ENCODE measurements around the gene ZBTB40.

Gene ZBTB40

GRCh38 chr1:22472596-22472995 lies 20.9 kb downstream of the ZBTB40 start:
- no peak for DNase-seq

DNA sequence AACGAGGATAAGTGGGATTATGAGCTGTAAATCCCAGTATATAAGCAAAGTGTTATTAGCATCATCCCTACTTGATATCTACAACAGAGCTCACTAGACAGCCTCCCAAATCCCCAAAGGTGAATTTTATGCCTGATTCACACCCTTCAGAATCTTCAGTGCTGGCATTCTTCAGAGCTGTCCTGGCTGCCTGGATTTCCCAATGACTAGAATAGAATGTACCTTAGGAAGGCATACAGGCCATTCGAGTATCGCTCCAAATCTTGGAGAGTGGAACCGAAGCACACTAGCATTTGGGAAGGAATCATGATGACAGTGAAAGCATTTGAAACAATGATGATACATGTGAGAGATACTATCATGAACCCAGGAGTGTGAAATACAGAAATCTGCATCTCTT lies 22.3 kb downstream of the ZBTB40 start:
- DNase-seq = no peak

DNA sequence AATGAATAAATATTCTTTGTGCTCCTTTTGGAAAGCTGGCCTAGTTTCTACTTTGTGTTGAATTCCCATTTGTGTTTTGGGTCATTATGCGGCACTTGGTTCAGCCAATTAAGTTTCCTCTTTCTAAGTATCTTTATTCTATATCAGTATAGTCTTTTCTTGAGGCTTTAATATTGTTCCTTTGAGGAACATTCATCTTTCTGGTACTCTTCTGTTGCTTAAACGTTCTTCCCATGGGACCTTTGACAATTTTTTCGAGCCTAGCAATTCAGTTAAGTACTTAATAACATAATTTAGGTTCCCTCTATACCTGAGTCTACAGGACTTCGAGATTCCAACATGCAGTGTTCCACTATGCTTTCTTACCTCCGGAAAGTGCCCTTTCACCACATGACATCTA lies 24.9 kb downstream of the ZBTB40 start:
- DNase-seq = no peak

DNA sequence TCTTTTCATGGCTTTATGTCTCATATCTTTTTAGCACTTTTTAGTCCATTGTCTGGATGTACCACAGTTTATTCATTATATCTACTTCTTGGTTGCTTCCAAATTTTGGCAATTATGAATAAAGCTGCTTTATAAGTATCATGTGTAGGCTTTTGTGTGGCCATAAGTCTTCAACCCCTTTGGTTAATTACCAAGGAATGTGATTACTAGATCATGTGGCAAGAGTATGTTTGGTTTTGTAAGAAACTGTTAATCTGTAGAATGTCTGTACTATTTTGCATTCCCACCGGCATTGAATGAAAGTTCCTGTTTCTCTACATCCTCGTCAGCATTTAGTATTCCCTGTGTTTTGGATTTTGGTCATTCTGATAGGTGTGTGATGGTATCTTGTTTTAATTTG lies 31.5 kb downstream of the ZBTB40 start:
- no peak for DNase-seq

DNA sequence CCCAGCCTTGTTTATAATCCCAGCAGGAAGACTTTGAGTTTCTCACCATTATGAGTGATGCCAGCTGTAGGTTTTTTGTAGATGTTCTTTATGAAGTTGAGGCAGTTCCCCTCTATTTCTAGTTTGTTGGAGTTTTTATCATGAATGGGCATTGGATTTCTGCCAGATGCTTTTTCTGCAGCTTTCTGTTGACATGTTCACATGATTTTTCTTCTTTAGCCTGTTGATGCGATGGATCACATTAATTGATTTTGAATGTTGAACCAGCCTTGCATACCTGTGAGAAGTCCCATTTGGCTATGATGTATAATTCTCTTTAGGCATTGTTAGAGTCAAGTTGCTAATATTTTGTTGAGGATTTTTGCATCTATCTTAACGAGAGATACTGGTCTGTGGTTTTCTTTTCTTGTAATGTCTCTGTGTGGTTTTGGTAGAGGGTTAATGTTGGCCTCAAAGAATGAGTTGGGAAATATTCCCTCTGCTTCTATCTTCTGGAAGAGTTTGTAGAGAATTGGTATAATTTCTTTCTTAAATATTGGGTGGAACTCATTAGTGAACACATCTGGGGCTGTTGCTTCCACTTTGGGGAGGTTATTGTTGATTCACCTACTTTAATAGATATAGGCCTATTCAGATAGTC lies 33.2 kb downstream of the ZBTB40 start:
- DNase-seq = no peak

DNA sequence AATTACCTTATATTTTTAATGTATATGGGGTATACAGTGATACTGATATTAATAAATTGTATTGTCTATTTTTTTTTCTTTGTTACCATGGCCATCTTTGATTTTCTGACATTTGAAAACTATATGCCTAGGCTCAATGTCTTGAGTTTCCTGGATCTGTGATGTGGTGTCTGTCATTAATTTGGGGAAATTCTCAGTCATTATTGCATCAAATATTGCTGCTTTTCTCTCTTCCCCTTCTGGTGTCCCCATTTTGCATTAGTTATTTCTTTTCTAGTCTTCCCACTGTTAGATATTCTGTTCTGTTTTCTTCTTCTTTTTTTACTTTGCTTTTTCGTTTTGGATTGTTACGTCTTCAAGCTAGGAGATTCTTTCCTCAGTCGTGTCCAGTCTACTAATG lies 33.8 kb downstream of the ZBTB40 start:
- DNase-seq = no peak

GRCh38 chr1:22487781-22488180 lies 36.1 kb downstream of the ZBTB40 start:
- DNase-seq = no peak

DNA sequence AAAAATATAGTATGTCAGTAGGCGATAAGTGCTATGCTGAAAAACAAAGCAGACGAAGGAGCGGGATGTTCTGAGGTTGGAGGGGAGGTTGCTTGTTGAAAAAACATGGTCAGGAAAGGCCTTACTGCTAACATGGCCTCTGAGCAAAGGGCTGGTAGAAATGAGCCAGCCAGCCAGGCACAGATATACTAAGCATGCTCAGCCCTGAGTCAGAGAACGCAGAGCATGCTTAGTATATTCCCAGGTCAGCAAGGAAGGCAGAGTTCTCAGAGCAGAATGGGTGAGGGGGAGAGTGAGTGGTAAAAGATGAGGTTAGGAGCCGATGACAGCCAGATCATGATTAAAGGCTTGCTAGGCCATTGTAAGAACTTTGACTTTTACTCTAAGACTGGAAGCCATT lies 36.7 kb downstream of the ZBTB40 start:
- DNase-seq = no peak

- DNase-seq = no peak
These were observed 37.6 kb downstream of the ZBTB40 start for GRCh38 chr1:22489278-22489677.

DNA sequence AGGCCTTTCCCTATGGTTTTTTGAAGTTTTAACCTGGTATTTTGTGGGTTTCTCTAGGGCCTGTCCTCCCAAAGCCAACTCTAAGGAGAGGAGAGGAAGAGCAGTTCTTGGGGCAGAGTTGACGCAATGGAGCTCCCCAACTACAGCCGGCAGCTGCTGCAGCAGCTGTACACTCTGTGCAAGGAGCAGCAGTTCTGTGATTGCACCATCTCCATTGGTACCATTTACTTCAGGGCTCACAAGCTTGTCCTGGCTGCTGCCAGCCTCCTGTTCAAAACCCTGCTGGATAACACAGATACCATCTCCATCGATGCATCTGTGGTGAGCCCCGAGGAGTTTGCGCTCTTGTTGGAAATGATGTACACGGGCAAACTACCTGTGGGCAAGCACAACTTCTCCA lies 38.2 kb downstream of the ZBTB40 start:
- no peak for DNase-seq

GRCh38 chr1:22490309-22490708 lies 38.7 kb downstream of the ZBTB40 start:
- DNase-seq = no peak

- DNase-seq = no peak
These were observed 40.5 kb downstream of the ZBTB40 start for GRCh38 chr1:22491995-22492715.

- DNase-seq = no peak
These were observed 42.5 kb downstream of the ZBTB40 start for GRCh38 chr1:22494144-22494543.

DNA sequence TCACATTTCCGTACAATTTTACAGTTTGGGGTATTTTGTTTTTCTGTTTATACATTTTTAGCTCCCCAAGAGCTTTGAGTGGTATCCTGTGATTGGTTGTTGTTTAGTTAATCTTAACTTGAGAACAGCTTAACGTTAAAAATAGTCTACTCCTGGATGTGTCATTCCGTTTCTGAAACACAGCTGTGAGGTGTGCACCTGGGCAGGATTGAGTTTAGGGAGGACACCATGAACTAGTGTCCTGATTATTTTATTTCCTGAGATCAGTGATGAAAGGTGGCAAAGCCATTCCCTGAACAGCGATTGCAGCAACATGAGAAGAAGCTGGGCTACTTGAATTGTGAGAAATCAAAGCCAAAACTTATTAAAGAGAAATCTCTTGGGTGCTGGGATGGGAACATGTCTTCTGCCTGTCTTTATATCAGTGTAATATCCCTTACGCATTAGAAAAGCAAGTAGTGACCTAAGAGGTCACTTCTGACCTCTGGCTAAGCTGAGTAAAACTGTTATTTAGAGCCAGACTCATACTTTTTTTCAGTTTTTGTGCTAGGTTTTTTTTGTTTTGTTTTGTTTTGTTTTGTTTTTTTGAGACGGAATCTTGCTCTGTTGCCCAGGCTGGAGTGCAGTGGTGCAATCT lies 43.4 kb downstream of the ZBTB40 start:
- no peak for DNase-seq

- no peak for DNase-seq
These were observed 45.0 kb downstream of the ZBTB40 start for GRCh38 chr1:22496536-22497160.

GRCh38 chr1:22498463-22498862 lies 46.8 kb downstream of the ZBTB40 start:
- DNase-seq = no peak

- no peak for DNase-seq
These were observed 48.4 kb downstream of the ZBTB40 start for GRCh38 chr1:22500058-22500457.

DNA sequence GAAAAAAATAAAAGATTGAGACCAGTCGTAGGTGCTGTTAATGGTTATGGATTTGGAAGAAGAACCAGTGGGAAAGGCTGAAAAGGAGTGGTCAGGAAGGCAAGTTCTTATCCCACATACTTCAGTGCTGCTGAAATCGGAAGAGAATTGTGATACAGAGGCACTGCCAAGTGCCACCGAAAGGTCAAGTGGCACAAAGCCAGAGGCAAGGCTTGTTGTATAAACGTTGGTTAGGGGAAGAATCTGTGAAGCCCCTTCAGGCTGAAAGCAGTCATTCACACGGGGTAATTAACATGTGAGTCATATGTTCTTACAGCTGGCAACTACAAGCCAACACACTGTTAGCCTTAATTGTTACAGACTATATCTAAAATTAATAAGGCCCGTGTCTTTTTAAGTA lies 48.8 kb downstream of the ZBTB40 start:
- no peak for DNase-seq

- no peak for DNase-seq
These were observed 50.6 kb downstream of the ZBTB40 start for GRCh38 chr1:22502202-22502601.

- no peak for DNase-seq
These were observed 52.2 kb downstream of the ZBTB40 start for GRCh38 chr1:22503721-22504410.

- DNase-seq = no peak
These were observed 54.6 kb downstream of the ZBTB40 start for GRCh38 chr1:22506130-22506692.

- no peak for DNase-seq
These were observed 55.9 kb downstream of the ZBTB40 start for GRCh38 chr1:22507587-22507986.

DNA sequence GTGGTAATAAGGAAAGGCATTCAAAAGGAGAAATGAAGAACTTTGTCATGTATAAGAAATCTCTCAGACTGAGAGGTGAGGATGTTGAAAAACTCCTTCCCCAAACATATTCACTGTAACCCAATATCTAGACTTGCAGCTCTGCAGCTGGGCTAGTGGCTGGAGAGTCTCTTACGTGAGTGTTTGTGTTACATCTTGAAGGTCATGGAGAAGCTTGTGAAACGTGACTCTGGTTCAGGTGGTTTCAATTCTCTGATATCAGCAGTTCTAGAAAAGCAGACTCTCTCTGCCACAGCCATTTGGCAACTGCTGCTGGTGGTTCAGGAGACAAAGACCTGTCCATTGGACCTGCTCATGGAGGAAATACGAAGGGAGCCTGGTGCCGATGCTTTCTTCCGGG lies 56.7 kb downstream of the ZBTB40 start:
- no peak for DNase-seq

Data from activated gamma-delta T cell (primary cell).